Neural progenitor cell (in vitro differentiated cells): Measurements from ENCODE around the gene CPNE4. TPM values are rescaled to one million over a fixed set of nuclear protein-coding genes. Genes with fewer than 3 reads are reported as not detected.
"Not testable (repeated sequence)": the region's sequence is repeated elsewhere in the genome, so short reads cannot be mapped to it uniquely, and the experiment has no call there.

ENCODE experiments used
- DNase-seq: peaks from one replicate; pipeline ENCODE4 v3.0.0-alpha.2; 2016; ENCODE audit warnings: low spot score
- H2AFZ ChIP-seq: fragments of 200-600 bp; sonication (generic); replicated peaks from 2 replicates; pipeline ENCODE4 v1.6.1; 2016; ENCODE audit warnings: antibody characterized with exemption
- H3F3A ChIP-seq: fragments of 200-600 bp; sonication (generic); 2 replicates; pipeline ENCODE4 v1.6.1; 2016; ENCODE audit warnings: antibody characterized with exemption, low read depth
- H3K27ac ChIP-seq: fragments of 200-600 bp; sonication (generic); 2 replicates; pipeline ENCODE4 v1.5.1; 2016; ENCODE audit warnings: mild to moderate bottlenecking
- H3K27me3 ChIP-seq: fragments of 200-600 bp; sonication (generic); 2 replicates; pipeline ENCODE4 v1.6.1; 2016; ENCODE audit warnings: mild to moderate bottlenecking, moderate library complexity
- H3K36me3 ChIP-seq: fragments of 200-600 bp; sonication (generic); 2 replicates; pipeline ENCODE4 v1.5.1; 2016
- H3K4me1 ChIP-seq: fragments of 200-600 bp; sonication (generic); 2 replicates; pipeline ENCODE4 v1.6.1; 2016; ENCODE audit warnings: mixed run types
- H3K4me2 ChIP-seq: fragments of 200-600 bp; sonication (generic); 2 replicates; pipeline ENCODE4 v1.6.1; 2016
- H3K4me3 ChIP-seq: fragments of 200-600 bp; sonication (generic); 2 replicates; pipeline ENCODE4 v1.5.1; 2016
- H3K79me2 ChIP-seq: fragments of 200-600 bp; sonication (generic); 2 replicates; pipeline ENCODE4 v1.6.1; 2016; ENCODE audit warnings: low read depth
- H3K9ac ChIP-seq: fragments of 200-600 bp; sonication (generic); 2 replicates; pipeline ENCODE4 v1.6.1; 2016
- H3K9me3 ChIP-seq: fragments of 200-600 bp; sonication (generic); 2 replicates; pipeline ENCODE4 v1.5.1; 2016; ENCODE audit warnings: low read depth
- H4K20me1 ChIP-seq: fragments of 200-600 bp; sonication (generic); 2 replicates; pipeline ENCODE4 v1.6.1; 2016; ENCODE audit warnings: low read depth
- H3K27ac Mint-ChIP-seq: 3 replicates; pipeline ENCODE4 v1.8.0; 2021; ENCODE audit warnings: mixed read lengths
- H3K27me3 Mint-ChIP-seq: 2 replicates; pipeline ENCODE4 v1.8.0; 2022; ENCODE audit warnings: low read depth, mild to moderate bottlenecking, inconsistent platforms, moderate library complexity, mixed read lengths; ENCODE audit not compliant: insufficient read depth
- H3K36me3 Mint-ChIP-seq: 3 replicates; pipeline ENCODE4 v1.8.0; 2021; ENCODE audit warnings: mixed read lengths
- H3K4me1 Mint-ChIP-seq: 3 replicates; pipeline ENCODE4 v1.8.0; 2021; ENCODE audit warnings: mixed read lengths
- H3K4me3 Mint-ChIP-seq: 3 replicates; pipeline ENCODE4 v1.8.0; 2021; ENCODE audit warnings: mild to moderate bottlenecking, moderate library complexity, mixed read lengths
- H3K9me3 Mint-ChIP-seq: 3 replicates; pipeline ENCODE4 v1.8.0; 2020; ENCODE audit warnings: mixed read lengths
- CTCF ChIP-seq: fragments of 200-600 bp; sonication (generic); IDR thresholded peaks from 2 replicates; pipeline ENCODE4 v1.5.1; 2017; ENCODE audit warnings: antibody characterized with exemption, mild to moderate bottlenecking
- EZH2 ChIP-seq: fragments of 200-600 bp; sonication (generic); IDR thresholded peaks from 2 replicates; pipeline ENCODE4 v1.6.1; 2017; ENCODE audit warnings: antibody characterized with exemption, mild to moderate bottlenecking, moderate library complexity
- EZH2phosphoT487 ChIP-seq: fragments of 200-600 bp; sonication (generic); IDR thresholded peaks from 2 replicates; pipeline ENCODE4 v1.6.1; 2017; ENCODE audit warnings: antibody characterized with exemption
- total RNA-seq: library from RNA; depleted of rRNA; stranded (reverse); fragments of >200 nt; gene quantifications from 2 replicates; pipeline ENCODE4 v1.2.3, GENCODE V29; 2015; ENCODE audit warnings: low replicate concordance

CPNE4 gene
- total RNA-seq, 1 donor from 2014 or later: not detected

- TF ChIP-seq EZH2 (no peak), EZH2phosphoT487 (no peak), CTCF (no peak)
These were observed 27.7 kb upstream of the CPNE4 start for GRCh38 chr3:132062535-132062934.

GRCh38 chr3:132055872-132056271, 21.1 kb upstream of the CPNE4 start:
- Mint-ChIP-seq H3K27me3 (peaks cover 2% of the 10 kb centered on the region), H3K9me3 (peaks cover 2% of the 10 kb centered on the region), H3K36me3 (no peaks in the 10 kb centered on the region), H3K4me3 (no peak overlapping the region), H3K4me1 (no peaks in the 10 kb centered on the region), H3K27ac (no peak overlapping the region)
- no peaks in the 10 kb centered on the region for H4K20me1 ChIP-seq
- no peaks in the 10 kb centered on the region for H3K27me3 ChIP-seq
- H3K79me2 ChIP-seq: no peaks in the 10 kb centered on the region
- no peak overlapping the region for H2AFZ ChIP-seq
- H3F3A ChIP-seq: no peaks in the 10 kb centered on the region
- no peak for DNase-seq
- H3K4me2 ChIP-seq: no peak overlapping the region
- no peak overlapping the region for H3K4me3 ChIP-seq
- TF ChIP-seq EZH2phosphoT487 (no peak), CTCF (no peak), EZH2 (no peak)
- H3K36me3 ChIP-seq: no peaks in the 10 kb centered on the region
- no peaks in the 10 kb centered on the region for H3K4me1 ChIP-seq
- no peak overlapping the region for H3K27ac ChIP-seq
- no peak overlapping the region for H3K9ac ChIP-seq
- no peaks in the 10 kb centered on the region for H3K9me3 ChIP-seq

More at GRCh38 chr3:132062535-132062934, 27.7 kb upstream of the CPNE4 start:
- Histone ChIP-seq H3F3A (no peaks in the 10 kb centered on the region), H3K4me1 (peaks cover 4% of the 10 kb centered on the region), H3K36me3 (no peaks in the 10 kb centered on the region), H4K20me1 (no peaks in the 10 kb centered on the region), H3K9ac (no peak overlapping the region), H3K79me2 (no peaks in the 10 kb centered on the region), H3K9me3 (no peaks in the 10 kb centered on the region), H3K27ac (no peak overlapping the region), H3K4me3 (no peak overlapping the region), H3K4me2 (no peak overlapping the region), H3K27me3 (no peaks in the 10 kb centered on the region), H2AFZ (no peak overlapping the region)
- H3K27ac Mint-ChIP-seq: no peak overlapping the region
- no peak for DNase-seq
- H3K27me3 Mint-ChIP-seq: peaks cover 4% of the 10 kb centered on the region
- H3K4me1 Mint-ChIP-seq: peaks cover 18% of the 10 kb centered on the region
- peaks cover 5% of the 10 kb centered on the region for H3K9me3 Mint-ChIP-seq
- H3K4me3 Mint-ChIP-seq: no peak overlapping the region
- H3K36me3 Mint-ChIP-seq: no peaks in the 10 kb centered on the region

GRCh38 chr3:132047209-132047608, 12.4 kb upstream of the CPNE4 start:
- no peak for DNase-seq
- H3K9me3 Mint-ChIP-seq: no peaks in the 10 kb centered on the region
- Histone ChIP-seq H3K36me3 (no peaks in the 10 kb centered on the region), H3K27me3 (no peaks in the 10 kb centered on the region), H4K20me1 (no peaks in the 10 kb centered on the region), H2AFZ (no peak overlapping the region), H3K4me3 (no peak overlapping the region), H3K27ac (no peak overlapping the region), H3F3A (no peaks in the 10 kb centered on the region), H3K9ac (no peak overlapping the region), H3K4me2 (no peak overlapping the region), H3K9me3 (no peaks in the 10 kb centered on the region), H3K4me1 (no peaks in the 10 kb centered on the region), H3K79me2 (no peaks in the 10 kb centered on the region)
- no peaks in the 10 kb centered on the region for H3K36me3 Mint-ChIP-seq
- TF ChIP-seq CTCF: no peak
- no peak for TF ChIP-seq EZH2
- no peak for TF ChIP-seq EZH2phosphoT487
- peaks cover 3% of the 10 kb centered on the region for H3K27me3 Mint-ChIP-seq
- H3K27ac Mint-ChIP-seq: no peak overlapping the region
- no peak overlapping the region for H3K4me3 Mint-ChIP-seq
- no peaks in the 10 kb centered on the region for H3K4me1 Mint-ChIP-seq

- H2AFZ ChIP-seq, H3K4me2 ChIP-seq, H3K27ac Mint-ChIP-seq, H3F3A ChIP-seq, H3K9me3 ChIP-seq, H3K9ac ChIP-seq, DNase-seq, H3K27me3 ChIP-seq, H3K36me3 ChIP-seq, H3K4me1 ChIP-seq, H3K4me1 Mint-ChIP-seq, H3K27me3 Mint-ChIP-seq, H3K9me3 Mint-ChIP-seq, H3K4me3 Mint-ChIP-seq, H4K20me1 ChIP-seq, H3K36me3 Mint-ChIP-seq, H3K27ac ChIP-seq, H3K79me2 ChIP-seq, H3K4me3 ChIP-seq: not testable (repeated sequence)
These were observed 10.1 kb upstream of the CPNE4 start for GRCh38 chr3:132044874-132045273.
